Natural killer cell (primary cell): Measurements from ENCODE around the gene PTCHD1. TPM values are rescaled to one million over a fixed set of nuclear protein-coding genes. Genes with fewer than 3 reads are reported as not detected.

Experiments
- ATAC-seq, 3 donors: fragments of 150-1000 bp in 2 of 3; fragments of 200-7000 bp in 1 of 3; cut with Tn5 transposase; 1 replicate in 1 of 3; 2 replicates in 2 of 3; pipeline ENCODE4 v1.10.0; 2021; ENCODE audit warnings: mild to moderate bottlenecking in 2 of 3, moderate library complexity in 2 of 3
- DNase-seq, 2 donors: peaks; one replicate each; pipeline versions ENCODE4 v3.0.0 to v3.0.0-alpha.2; 2013 to 2021; ENCODE audit warnings: mixed read lengths in 1 of 2
- H3K27ac ChIP-seq: one replicate; pipeline ENCODE4 v1.5.1; 2013; ENCODE audit warnings: mild to moderate bottlenecking, low read length
- H3K27me3 ChIP-seq: one replicate; pipeline ENCODE4 v1.6.1; 2013; ENCODE audit warnings: low read length; ENCODE audit not compliant: control insufficient read depth, insufficient read depth
- H3K36me3 ChIP-seq: one replicate; pipeline ENCODE4 v1.6.1; 2013; ENCODE audit warnings: low read length; ENCODE audit not compliant: control insufficient read depth, insufficient read depth
- H3K4me1 ChIP-seq: one replicate; pipeline ENCODE4 v1.6.1; 2013; ENCODE audit warnings: low read length; ENCODE audit not compliant: control insufficient read depth, insufficient read depth
- H3K4me3 ChIP-seq: one replicate; pipeline ENCODE4 v1.5.1; 2013; ENCODE audit warnings: low read length
- H3K9me3 ChIP-seq: one replicate; pipeline ENCODE4 v1.6.1; 2013; ENCODE audit warnings: low read length; ENCODE audit not compliant: control insufficient read depth, insufficient read depth
- H3K27ac Mint-ChIP-seq, 2 donors: one replicate each; pipeline ENCODE4 v1.8.0; 2022; ENCODE audit warnings: mild to moderate bottlenecking in 2 of 2, mixed read lengths in 2 of 2, moderate library complexity in 1 of 2
- H3K27me3 Mint-ChIP-seq, 2 donors: one replicate each; pipeline ENCODE4 v1.8.0; 2022; ENCODE audit warnings: low read depth in 2 of 2, mixed read lengths in 2 of 2
- H3K36me3 Mint-ChIP-seq: one replicate; pipeline ENCODE4 v1.8.0; 2022; ENCODE audit warnings: mixed read lengths
- H3K4me1 Mint-ChIP-seq, 2 donors: one replicate each; pipeline ENCODE4 v1.8.0; 2022; ENCODE audit warnings: mixed read lengths in 2 of 2
- H3K4me3 Mint-ChIP-seq: one replicate; pipeline ENCODE4 v1.8.0; 2022; ENCODE audit warnings: mild to moderate bottlenecking, moderate library complexity, mixed read lengths
- H3K9me3 Mint-ChIP-seq, 2 donors: one replicate each; pipeline ENCODE4 v1.8.0; 2022; ENCODE audit warnings: mixed read lengths in 2 of 2
- WGBS: methylation state at CpG from one replicate; pipeline ENCODE4 v1.1.7; 2013; ENCODE audit warnings: missing lambda C conversion rate; ENCODE audit not compliant: insufficient coverage; 5-methylcytosine and 5-hydroxymethylcytosine counted together
- intact Hi-C: fragments of 100-400 bp; cut with micrococcal nuclease; formaldehyde crosslinking; loops from one replicate; pipeline ENCODE4 v1.14.2; 2022
- total RNA-seq, 4 donors: library from RNA; stranded (reverse); fragments of 120-200 nt in 1 of 4; gene quantifications; one replicate each; pipeline versions ENCODE4 v1.2.3 to v1.2.4, GENCODE V29; 2013 to 2022
- TF ChIP-seq, protein P1 (sequence below): fragments of 200-600 bp; IDR thresholded peaks from one replicate; pipeline ENCODE4 v1.8.0; 2022; ENCODE audit warnings: antibody characterized with exemption

Gene PTCHD1
- total RNA-seq, 3 donors from 2014 or later (not counting 1 experiment from before 2014, with no cell fraction given): not detected

DNA sequence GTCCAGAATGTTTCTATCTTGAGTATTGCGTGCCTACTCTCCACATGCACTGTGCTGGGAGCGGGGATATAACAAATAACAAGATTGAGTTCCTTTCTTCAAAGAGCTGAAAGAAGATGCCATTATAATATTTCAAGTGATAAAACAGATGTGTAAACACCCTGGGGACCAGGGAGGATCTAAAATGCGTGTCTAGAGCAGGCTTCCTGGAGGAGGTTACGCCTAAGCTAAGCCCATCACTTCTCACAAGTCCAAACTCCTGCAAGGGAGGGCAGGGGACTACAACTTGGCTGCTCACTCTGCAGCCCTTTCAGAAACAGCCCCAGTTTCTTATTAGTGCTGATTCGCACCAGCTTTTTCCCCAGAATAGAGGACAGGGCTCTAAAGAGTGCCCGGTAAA lies 21.5 kb downstream of the PTCHD1 start:
- Histone ChIP-seq H3K4me1 (no peaks in the 10 kb centered on the region), H3K36me3 (no peaks in the 10 kb centered on the region), H3K9me3 (no peaks in the 10 kb centered on the region), H3K27ac (no peak overlapping the region), H3K4me3 (no peak overlapping the region), H3K27me3 (no peaks in the 10 kb centered on the region)
- DNase-seq: no peak
- Mint-ChIP-seq H3K27ac (no peak overlapping the region), H3K27me3 (peaks cover 0 to 8% of the 10 kb centered on the region in 2 donors), H3K4me1 (no peaks in the 10 kb centered on the region), H3K4me3 (no peak overlapping the region), H3K36me3 (no peaks in the 10 kb centered on the region), H3K9me3 (peaks cover 4% of the 10 kb centered on the region in 2 donors)
- intact Hi-C loops: no loop called here
- TF ChIP-seq, protein P1, sequence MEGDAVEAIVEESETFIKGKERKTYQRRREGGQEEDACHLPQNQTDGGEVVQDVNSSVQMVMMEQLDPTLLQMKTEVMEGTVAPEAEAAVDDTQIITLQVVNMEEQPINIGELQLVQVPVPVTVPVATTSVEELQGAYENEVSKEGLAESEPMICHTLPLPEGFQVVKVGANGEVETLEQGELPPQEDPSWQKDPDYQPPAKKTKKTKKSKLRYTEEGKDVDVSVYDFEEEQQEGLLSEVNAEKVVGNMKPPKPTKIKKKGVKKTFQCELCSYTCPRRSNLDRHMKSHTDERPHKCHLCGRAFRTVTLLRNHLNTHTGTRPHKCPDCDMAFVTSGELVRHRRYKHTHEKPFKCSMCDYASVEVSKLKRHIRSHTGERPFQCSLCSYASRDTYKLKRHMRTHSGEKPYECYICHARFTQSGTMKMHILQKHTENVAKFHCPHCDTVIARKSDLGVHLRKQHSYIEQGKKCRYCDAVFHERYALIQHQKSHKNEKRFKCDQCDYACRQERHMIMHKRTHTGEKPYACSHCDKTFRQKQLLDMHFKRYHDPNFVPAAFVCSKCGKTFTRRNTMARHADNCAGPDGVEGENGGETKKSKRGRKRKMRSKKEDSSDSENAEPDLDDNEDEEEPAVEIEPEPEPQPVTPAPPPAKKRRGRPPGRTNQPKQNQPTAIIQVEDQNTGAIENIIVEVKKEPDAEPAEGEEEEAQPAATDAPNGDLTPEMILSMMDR: no peak
- WGBS: 93% methylated on average over 4 of the region's 6 CpGs
- no peak for ATAC-seq

DNA sequence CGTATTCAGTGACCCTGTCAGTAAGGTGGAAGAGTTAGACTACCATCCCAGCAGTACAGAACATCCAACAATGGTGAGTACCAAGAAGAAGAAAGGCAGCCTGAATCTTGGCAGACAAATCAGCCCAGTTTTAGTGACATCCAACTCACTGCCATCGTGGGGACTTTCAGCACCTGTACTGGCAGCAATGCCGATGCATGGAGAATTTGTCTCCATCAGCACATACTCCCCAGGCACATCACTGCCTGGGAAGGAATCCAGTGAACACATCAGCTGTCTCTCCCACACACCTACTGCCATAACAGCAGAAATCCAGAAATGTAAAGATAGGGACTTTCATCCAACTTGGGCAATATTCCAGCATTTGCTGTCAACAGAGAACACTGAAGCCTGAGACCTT lies 29.8 kb downstream of the PTCHD1 start:
- Histone ChIP-seq H3K36me3 (no peaks in the 10 kb centered on the region), H3K4me1 (no peaks in the 10 kb centered on the region), H3K27ac (no peak overlapping the region), H3K9me3 (no peaks in the 10 kb centered on the region), H3K4me3 (no peak overlapping the region), H3K27me3 (no peaks in the 10 kb centered on the region)
- 94% methylated on average over 2 of the region's 3 CpGs for WGBS
- TF ChIP-seq, protein P1: no peak
- DNase-seq: no peak
- H3K4me1 Mint-ChIP-seq: no peaks in the 10 kb centered on the region
- no peak overlapping the region for H3K27ac Mint-ChIP-seq
- ATAC-seq: no peak
- no peak overlapping the region for H3K4me3 Mint-ChIP-seq
- peaks cover 2 to 4% of the 10 kb centered on the region in 2 donors for H3K9me3 Mint-ChIP-seq
- intact Hi-C loops: no loop called here
- peaks cover 0 to 2% of the 10 kb centered on the region in 2 donors for H3K27me3 Mint-ChIP-seq
- H3K36me3 Mint-ChIP-seq: no peaks in the 10 kb centered on the region

DNA sequence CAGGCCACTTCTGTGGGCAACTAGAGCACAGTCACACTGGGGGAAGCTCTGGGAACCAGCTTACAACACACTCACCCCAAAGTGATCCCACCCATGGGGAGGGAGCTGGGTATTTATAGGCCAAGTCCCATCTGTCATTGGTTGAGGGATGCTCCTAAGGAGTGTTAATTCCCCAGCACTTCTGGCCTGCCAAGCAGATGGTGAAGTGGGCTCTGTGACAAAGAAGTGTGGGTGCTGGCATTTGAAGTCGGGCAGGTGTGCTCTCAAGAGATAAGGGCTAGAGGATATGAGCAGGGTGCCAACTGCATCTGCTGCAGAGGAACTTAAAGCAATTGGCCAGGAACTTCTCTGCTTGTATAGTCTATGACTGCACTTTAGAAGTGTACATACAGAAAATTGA lies 30.9 kb downstream of the PTCHD1 start:
- Histone ChIP-seq H3K27ac (no peak overlapping the region), H3K4me3 (no peak overlapping the region), H3K4me1 (no peaks in the 10 kb centered on the region), H3K9me3 (no peaks in the 10 kb centered on the region), H3K36me3 (no peaks in the 10 kb centered on the region), H3K27me3 (no peaks in the 10 kb centered on the region)
- H3K4me3 Mint-ChIP-seq: no peak overlapping the region
- intact Hi-C loops: no loop called here
- peaks cover 0 to 2% of the 10 kb centered on the region in 2 donors for H3K27me3 Mint-ChIP-seq
- no peaks in the 10 kb centered on the region for H3K4me1 Mint-ChIP-seq
- 0% methylated on average over 1 of the region's 1 CpG for WGBS
- TF ChIP-seq, protein P1: no peak
- ATAC-seq: peak in 1 of 3 donors; percentile 41
- peaks cover 2% of the 10 kb centered on the region in 2 donors for H3K9me3 Mint-ChIP-seq
- H3K36me3 Mint-ChIP-seq: no peaks in the 10 kb centered on the region
- H3K27ac Mint-ChIP-seq: no peak overlapping the region
- no peak for DNase-seq

DNA sequence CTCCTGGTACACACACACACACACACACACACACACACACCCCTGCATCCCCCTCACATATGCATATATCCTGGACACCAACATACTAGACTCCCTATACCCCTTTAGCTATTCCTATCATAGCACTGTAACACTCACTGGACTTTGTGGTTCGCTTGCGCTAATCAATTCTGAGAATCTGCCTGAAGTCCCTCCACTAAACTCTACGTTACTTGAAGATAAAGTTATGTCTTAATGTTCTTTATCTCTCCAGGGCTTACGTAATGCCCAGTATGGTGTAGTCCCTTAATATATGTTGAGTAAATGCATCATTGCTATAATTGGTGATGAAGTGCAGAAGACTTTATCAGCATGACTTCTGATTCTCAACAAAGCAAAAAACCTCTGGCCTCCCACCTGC lies 32.3 kb downstream of the PTCHD1 start:
- H3K27me3 Mint-ChIP-seq: peaks cover 0 to 2% of the 10 kb centered on the region in 2 donors
- no peaks in the 10 kb centered on the region for H3K4me1 ChIP-seq
- peaks cover 0 to 2% of the 10 kb centered on the region in 2 donors for H3K9me3 Mint-ChIP-seq
- no peak for DNase-seq
- no peaks in the 10 kb centered on the region for H3K4me1 Mint-ChIP-seq
- WGBS: no CpG with 5 or more reads among the region's 4 CpGs
- H3K36me3 Mint-ChIP-seq: no peaks in the 10 kb centered on the region
- no peak overlapping the region for H3K4me3 Mint-ChIP-seq
- H3K27me3 ChIP-seq: no peaks in the 10 kb centered on the region
- no peak overlapping the region for H3K27ac Mint-ChIP-seq
- intact Hi-C loops: no loop called here
- no peaks in the 10 kb centered on the region for H3K9me3 ChIP-seq
- ATAC-seq: peak in 1 of 3 donors; percentile 53
- no peak overlapping the region for H3K27ac ChIP-seq
- H3K4me3 ChIP-seq: no peak overlapping the region
- H3K36me3 ChIP-seq: no peaks in the 10 kb centered on the region
- TF ChIP-seq, protein P1: no peak
